GM12872 (cell line): ENCODE results near the gene FBXO48.

ENCODE experiments used
- TF ChIP-seq, protein P1 (sequence below): IDR thresholded peaks from 3 replicates; pipeline ENCODE4 v1.5.1; 2011; ENCODE audit warnings: low read depth, mild to moderate bottlenecking, low read length, moderate library complexity; ENCODE audit not compliant: insufficient read depth

Gene FBXO48

DNA sequence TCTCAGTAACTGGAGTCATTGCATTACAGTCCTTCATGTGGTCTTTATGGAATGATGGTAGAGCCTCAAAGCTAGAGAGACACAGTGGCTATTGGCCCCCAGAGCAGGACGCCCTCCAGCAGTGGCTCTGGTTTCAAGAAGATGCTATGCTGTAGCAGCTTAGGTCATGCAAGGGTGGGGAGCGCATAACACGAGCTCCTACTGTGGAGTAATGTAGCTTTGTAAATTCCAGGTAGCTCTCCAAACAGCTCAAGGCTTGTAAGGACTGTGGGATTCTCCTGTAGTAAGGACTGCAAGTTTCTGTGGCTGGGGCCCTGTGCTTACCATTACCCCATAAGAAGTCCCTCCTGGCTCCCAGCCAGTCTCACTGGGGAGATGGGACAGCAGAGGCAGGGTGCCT, 15.9 kb upstream of the FBXO48 start:
- TF ChIP-seq, protein P1, sequence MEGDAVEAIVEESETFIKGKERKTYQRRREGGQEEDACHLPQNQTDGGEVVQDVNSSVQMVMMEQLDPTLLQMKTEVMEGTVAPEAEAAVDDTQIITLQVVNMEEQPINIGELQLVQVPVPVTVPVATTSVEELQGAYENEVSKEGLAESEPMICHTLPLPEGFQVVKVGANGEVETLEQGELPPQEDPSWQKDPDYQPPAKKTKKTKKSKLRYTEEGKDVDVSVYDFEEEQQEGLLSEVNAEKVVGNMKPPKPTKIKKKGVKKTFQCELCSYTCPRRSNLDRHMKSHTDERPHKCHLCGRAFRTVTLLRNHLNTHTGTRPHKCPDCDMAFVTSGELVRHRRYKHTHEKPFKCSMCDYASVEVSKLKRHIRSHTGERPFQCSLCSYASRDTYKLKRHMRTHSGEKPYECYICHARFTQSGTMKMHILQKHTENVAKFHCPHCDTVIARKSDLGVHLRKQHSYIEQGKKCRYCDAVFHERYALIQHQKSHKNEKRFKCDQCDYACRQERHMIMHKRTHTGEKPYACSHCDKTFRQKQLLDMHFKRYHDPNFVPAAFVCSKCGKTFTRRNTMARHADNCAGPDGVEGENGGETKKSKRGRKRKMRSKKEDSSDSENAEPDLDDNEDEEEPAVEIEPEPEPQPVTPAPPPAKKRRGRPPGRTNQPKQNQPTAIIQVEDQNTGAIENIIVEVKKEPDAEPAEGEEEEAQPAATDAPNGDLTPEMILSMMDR = no peak

DNA sequence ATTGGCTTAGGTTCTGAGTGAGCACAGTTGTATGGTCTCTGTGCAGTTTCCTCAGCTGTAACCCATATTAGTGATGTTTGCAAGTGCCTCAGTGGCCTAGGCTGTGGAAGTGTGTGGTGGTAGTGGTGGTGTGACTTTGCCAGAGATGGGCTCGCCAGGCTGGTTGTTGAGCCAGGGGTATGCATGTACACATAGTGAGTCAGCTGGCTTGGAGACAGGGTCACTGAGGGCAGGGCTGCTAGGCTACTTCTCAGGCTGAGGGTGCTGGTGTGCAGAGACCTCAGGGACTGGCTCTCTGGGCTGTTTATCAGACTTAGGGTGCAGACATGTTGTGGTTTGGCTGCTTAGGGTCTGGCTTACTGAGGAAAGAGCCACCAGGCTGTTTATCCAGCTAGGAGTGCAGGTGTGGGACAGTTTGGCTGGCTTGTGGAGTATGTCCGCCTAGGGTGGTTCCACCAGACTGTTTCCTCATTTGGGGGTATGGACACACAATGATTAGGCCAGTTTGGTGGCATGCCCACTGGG, 15.3 kb upstream of the FBXO48 start:
- TF ChIP-seq, protein P1 = no peak

DNA sequence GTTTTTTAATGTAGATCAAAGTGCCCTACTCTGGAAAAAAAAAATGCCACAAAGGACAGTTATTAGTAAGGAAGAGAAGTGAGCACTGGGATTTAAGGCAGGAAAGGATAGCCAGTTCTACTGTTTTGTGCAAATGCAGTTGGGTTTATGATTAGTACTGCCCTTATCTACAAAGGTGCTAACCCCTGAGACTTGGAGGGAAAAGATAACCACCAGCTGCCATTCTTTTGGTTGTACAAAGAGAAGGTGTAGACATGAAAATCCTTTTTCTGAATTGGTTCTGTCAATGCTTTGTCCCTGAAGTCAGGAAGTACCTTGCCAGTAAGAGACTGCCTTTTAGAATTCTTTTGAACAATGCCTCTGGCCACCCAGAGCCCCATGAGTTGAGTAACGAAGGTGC, 11.6 kb upstream of the FBXO48 start:
- TF ChIP-seq, protein P1 = no peak

DNA sequence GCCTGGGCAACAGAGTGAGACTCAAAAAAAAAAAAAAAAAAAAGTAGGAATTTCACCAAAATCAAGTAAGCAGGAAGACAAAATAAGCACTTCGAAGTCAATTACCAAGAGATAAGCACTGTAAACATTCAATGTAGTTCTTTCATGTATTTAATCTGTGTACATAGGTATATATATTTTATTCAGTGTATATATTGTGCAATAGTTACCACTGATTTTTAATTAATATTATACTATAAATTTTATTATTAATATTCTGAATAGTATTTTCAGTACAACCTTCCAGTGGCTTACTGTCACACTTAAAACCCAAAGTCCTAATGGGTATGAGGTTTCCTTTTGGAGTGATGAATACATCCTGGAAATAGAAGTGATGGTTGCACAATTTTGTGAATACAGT, 9.4 kb upstream of the FBXO48 start:
- TF ChIP-seq, protein P1 = no peak

DNA sequence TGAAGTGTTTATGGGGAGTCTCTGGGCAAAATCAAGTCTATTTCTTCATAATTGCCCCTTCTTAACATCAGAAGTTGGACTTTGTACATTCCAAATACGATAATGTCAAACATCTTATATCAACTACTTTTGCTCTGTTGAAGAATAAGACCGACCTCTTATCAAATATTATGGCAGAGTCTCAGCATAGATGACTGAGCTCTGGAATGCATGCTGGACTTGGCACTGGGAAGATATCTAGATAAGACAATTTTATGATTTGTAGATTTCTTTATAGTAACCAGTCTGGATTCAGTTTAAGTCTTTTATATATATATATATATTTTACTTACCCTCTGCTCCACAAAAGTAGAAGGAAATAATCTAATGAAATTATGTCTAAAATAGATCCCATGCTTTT, 8.5 kb upstream of the FBXO48 start:
- TF ChIP-seq, protein P1 = no peak

DNA sequence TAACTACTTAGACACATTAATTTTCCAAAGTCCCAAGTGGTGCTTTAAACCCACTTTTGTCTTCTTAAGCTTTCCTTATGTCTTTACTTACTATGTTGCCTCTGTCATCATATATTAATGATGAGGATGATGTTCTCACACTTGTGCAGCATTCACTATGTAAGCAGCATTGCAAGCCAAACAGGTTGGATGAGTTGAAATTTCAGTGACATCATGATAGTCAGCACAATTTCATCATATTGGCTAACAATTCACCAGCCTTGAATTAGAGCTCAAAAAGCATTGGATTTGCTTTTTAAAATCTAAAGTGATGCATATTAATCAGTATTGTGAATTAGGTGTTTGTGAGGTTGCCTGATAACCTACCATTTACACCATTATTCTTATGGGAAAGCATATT, 8.0 kb upstream of the FBXO48 start:
- TF ChIP-seq, protein P1 = no peak

DNA sequence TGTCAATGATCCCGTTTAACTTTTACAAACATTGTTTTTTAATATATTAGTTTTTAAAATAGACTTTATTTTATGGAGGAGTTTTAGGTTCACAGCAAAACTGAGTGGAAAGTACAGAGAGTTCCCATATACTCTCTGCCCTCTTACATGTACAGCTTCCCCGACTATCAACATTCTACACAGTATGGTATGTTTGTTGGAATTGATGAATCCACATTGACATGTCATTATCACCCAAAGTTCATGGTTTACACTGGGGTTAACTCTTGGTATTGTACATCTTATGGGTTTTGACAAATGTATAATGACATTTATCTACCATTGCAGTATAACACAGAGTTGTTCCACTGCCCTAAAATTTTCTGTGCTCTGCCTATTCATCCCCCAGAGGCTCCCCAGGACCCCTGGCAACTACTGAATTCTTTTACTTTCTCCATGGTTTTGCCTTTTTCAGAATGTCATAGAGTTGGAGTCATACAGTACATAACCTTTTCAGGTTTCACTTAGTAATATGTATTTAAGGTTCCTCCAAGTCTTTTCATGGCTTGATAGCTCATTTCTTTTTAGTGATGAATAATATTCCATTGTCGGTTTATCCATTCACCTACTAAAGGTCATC, 5.8 kb upstream of the FBXO48 start:
- TF ChIP-seq, protein P1 = no peak
